OCI-LY7 (cell line): Measurements from ENCODE around the gene WNT7A. TPM values are rescaled to one million over a fixed set of nuclear protein-coding genes. Genes with fewer than 3 reads are reported as not detected.

Source experiments
- BruUV-seq: library from RNA; stranded (reverse); fragments of 400-500 nt; replicated peaks from 2 replicates; lab custom pipeline; 2021; lab: Mats Ljungman, UMichigan
- CTCF ChIA-PET: fragments of 300-600 bp; sonication (Branson Sonifier 250); formaldehyde crosslinking; loops from one replicate; lab custom pipeline; 2022; ENCODE audit warnings: antibody characterized with exemption; ENCODE audit not compliant: unreplicated experiment; lab: Charles Lee
- POLR2A ChIA-PET: fragments of 300-600 bp; sonication (Branson Sonifier 250); formaldehyde crosslinking; loops from one replicate; lab custom pipeline; 2022; ENCODE audit warnings: antibody characterized with exemption; lab: Charles Lee
- DNase-seq: peaks from one replicate; pipeline ENCODE4 v3.0.0-alpha.2; 2015; ENCODE audit warnings: low spot score
- H2AFZ ChIP-seq: fragments of 200-600 bp; sonication (generic), shearing (Covaris generic); 2 replicates; pipeline ENCODE4 v1.6.1; 2014; ENCODE audit warnings: mild to moderate bottlenecking, antibody characterized with exemption, low read length, moderate library complexity
- H3K27ac ChIP-seq: fragments of 200-600 bp; sonication (generic); 2 replicates; pipeline ENCODE4 v1.5.1; 2014; ENCODE audit warnings: mixed run types, low read depth, mild to moderate bottlenecking, moderate library complexity, low read length, inconsistent platforms; ENCODE audit not compliant: poor library complexity, severe bottlenecking
- H3K36me3 ChIP-seq: fragments of 200-600 bp; sonication (generic); 2 replicates; pipeline ENCODE4 v1.6.1; 2014; ENCODE audit warnings: mild to moderate bottlenecking, antibody characterized with exemption, low read length, moderate library complexity, mixed read lengths; ENCODE audit not compliant: insufficient read depth
- H3K4me1 ChIP-seq: fragments of 200-600 bp; sonication (generic); 2 replicates; pipeline ENCODE4 v1.5.1; 2014; ENCODE audit warnings: mild to moderate bottlenecking, low read length; ENCODE audit not compliant: insufficient read depth, poor library complexity, severe bottlenecking
- H3K4me2 ChIP-seq: fragments of 200-600 bp; sonication (generic); 2 replicates; pipeline ENCODE4 v1.6.1; 2014; ENCODE audit warnings: mild to moderate bottlenecking, low read length
- H3K4me3 ChIP-seq: fragments of 200-600 bp; sonication (generic); 2 replicates; pipeline ENCODE4 v1.5.1; 2014; ENCODE audit warnings: mild to moderate bottlenecking, low read depth, low read length; ENCODE audit not compliant: poor library complexity, severe bottlenecking
- H3K79me2 ChIP-seq: fragments of 200-600 bp; sonication (generic); 2 replicates; pipeline ENCODE4 v1.6.1; 2016; ENCODE audit warnings: low read depth, mild to moderate bottlenecking, low read length, moderate library complexity, mixed read lengths; ENCODE audit not compliant: insufficient read depth
- H3K9me2 ChIP-seq: fragments of 200-600 bp; sonication (generic); 2 replicates; pipeline ENCODE4 v1.6.1; 2016; ENCODE audit warnings: mild to moderate bottlenecking, low read length, mixed read lengths; ENCODE audit not compliant: insufficient read depth
- H3K9me3 ChIP-seq: fragments of 200-600 bp; sonication (generic); 2 replicates; pipeline ENCODE4 v1.6.1; 2014; ENCODE audit warnings: mild to moderate bottlenecking, mixed run types, low read length, mixed read lengths
- H4K20me1 ChIP-seq: fragments of 200-600 bp; sonication (generic); 2 replicates; pipeline ENCODE4 v1.6.1; 2014; ENCODE audit warnings: mild to moderate bottlenecking, antibody characterized with exemption, low read length, moderate library complexity, mixed read lengths; ENCODE audit not compliant: insufficient read depth
- CTCF ChIP-seq: fragments of 200-600 bp; sonication (generic); conservative IDR thresholded peaks from 2 replicates; pipeline ENCODE4 v1.5.1; 2014; ENCODE audit warnings: mild to moderate bottlenecking, antibody characterized with exemption, low read length, moderate library complexity, mixed read lengths
- EZH2phosphoT487 ChIP-seq: fragments of 200-600 bp; sonication (generic); IDR thresholded peaks from 2 replicates; pipeline ENCODE4 v1.6.1; 2018; ENCODE audit warnings: low read depth, borderline replicate concordance, mild to moderate bottlenecking, mixed run types, antibody characterized with exemption, low read length, moderate library complexity, mixed read lengths
- intact Hi-C: fragments of 100-400 bp; cut with micrococcal nuclease; formaldehyde crosslinking; loops from one replicate; pipeline ENCODE4 v1.10.0; 2022; ENCODE audit not compliant: unreplicated experiment
- total RNA-seq, 2 experiments: library from RNA; depleted of rRNA in 1 of 2; stranded (reverse); fragments of >200 nt in 1 of 2; shearing (Covaris generic) in 1 of 2; gene quantifications; 2 replicates each; pipeline ENCODE4 v1.2.3, GENCODE V29; 2014 to 2022

The WNT7A gene
- total RNA-seq, 2 experiments from 2014 or later, result not detected

GRCh38 chr3:13788522-13789424 lies 91.1 kb downstream of the WNT7A start:
- CTCF ChIA-PET, result no interaction called here
- H2AFZ ChIP-seq, result no peak overlapping the region

GRCh38 chr3:13787533-13788132 lies 92.2 kb downstream of the WNT7A start:
- no peak overlapping the region for H3K4me2 ChIP-seq
- no peak for TF ChIP-seq CTCF
- no peak for TF ChIP-seq EZH2phosphoT487
- intact Hi-C loops, result no loop called here
- H3K9me2 ChIP-seq, result no peaks in the 10 kb centered on the region
- DNase-seq, result no peak
- no peaks in the 10 kb centered on the region for H3K4me1 ChIP-seq
- no peaks in the 10 kb centered on the region for H3K79me2 ChIP-seq
- no peak overlapping the region for H3K4me3 ChIP-seq
- no peak overlapping the region for H2AFZ ChIP-seq
- H3K27ac ChIP-seq, result no peak overlapping the region
- ChIA-PET CTCF (no interaction called here), POLR2A (no interaction called here)
- no peaks in the 10 kb centered on the region for H4K20me1 ChIP-seq
- H3K36me3 ChIP-seq, result no peaks in the 10 kb centered on the region
- BruUV-seq, result no TSS peak
- H3K9me3 ChIP-seq, result no peaks in the 10 kb centered on the region

More at GRCh38 chr3:13788522-13789424, 91.1 kb downstream of the WNT7A start:
- Histone ChIP-seq H3K4me2 (no peak overlapping the region), H3K4me1 (no peaks in the 10 kb centered on the region), H4K20me1 (no peaks in the 10 kb centered on the region), H3K27ac (no peak overlapping the region), H3K9me3 (no peaks in the 10 kb centered on the region), H3K79me2 (no peaks in the 10 kb centered on the region), H3K36me3 (no peaks in the 10 kb centered on the region), H3K9me2 (no peaks in the 10 kb centered on the region), H3K4me3 (no peak overlapping the region)
- no TSS peak for BruUV-seq
- no peak for TF ChIP-seq CTCF
- no peak for TF ChIP-seq EZH2phosphoT487
- intact Hi-C loops, result no loop called here
- POLR2A ChIA-PET, result no interaction called here
- DNase-seq, result no peak
